H1 (cell line): Measurements from ENCODE around the gene BHMT. TPM values are rescaled to one million over a fixed set of nuclear protein-coding genes. Genes with fewer than 3 reads are reported as not detected.

Source experiments
- CTCF ChIA-PET: fragments of 300-600 bp; sonication (Branson Sonifier 250); formaldehyde crosslinking; loops from one replicate; lab custom pipeline; 2021; ENCODE audit not compliant: partially characterized antibody; lab: Charles Lee
- POLR2A ChIA-PET: fragments of 300-600 bp; sonication (Branson Sonifier 250); formaldehyde crosslinking; loops from one replicate; lab custom pipeline; 2021; ENCODE audit warnings: inconsistent platforms; ENCODE audit not compliant: partially characterized antibody; lab: Charles Lee
- DNase-seq, 2 experiments: peaks; one replicate each; pipeline versions ENCODE4 v3.0.0 to v3.0.0-alpha.2; 2010 to 2022; ENCODE audit warnings: low spot score in 2 of 2, low read depth in 1 of 2, mixed read lengths in 1 of 2
- FAIRE-seq: peaks from 2 replicates; lab custom pipeline; 2011; peaks lifted over from hg19 to GRCh38; lab: Jason Lieb, UNC
- H2AFZ ChIP-seq: 2 replicates; pipeline ENCODE4 v1.8.1; 2012; ENCODE audit warnings: low read length, inconsistent platforms
- H2AK5ac ChIP-seq: 2 replicates; pipeline ENCODE4 v1.6.1; 2013; ENCODE audit warnings: low read depth, low read length
- H2BK120ac ChIP-seq: replicated peaks from 2 replicates; pipeline ENCODE3; 2013; ENCODE audit warnings: low read depth, low read length, inconsistent platforms
- H2BK12ac ChIP-seq: 2 replicates; pipeline ENCODE4 v1.6.1; 2013; ENCODE audit warnings: low read depth, low read length
- H2BK15ac ChIP-seq: 2 replicates; pipeline ENCODE4 v1.6.1; 2013; ENCODE audit warnings: low read length
- H2BK20ac ChIP-seq: 2 replicates; pipeline ENCODE4 v1.6.1; 2013; ENCODE audit warnings: low read length
- H2BK5ac ChIP-seq: 2 replicates; pipeline ENCODE4 v1.6.1; 2013; ENCODE audit warnings: low read depth, low read length
- H3K14ac ChIP-seq: 2 replicates; pipeline ENCODE4 v1.6.1; 2013; ENCODE audit warnings: inconsistent platforms; ENCODE audit not compliant: insufficient read length
- H3K18ac ChIP-seq: 2 replicates; pipeline ENCODE4 v1.6.1; 2013; ENCODE audit warnings: low read length; ENCODE audit errors: extremely low read depth
- H3K23ac ChIP-seq: 2 replicates; pipeline ENCODE4 v1.6.1; 2013; ENCODE audit warnings: inconsistent platforms; ENCODE audit not compliant: insufficient read length
- H3K23me2 ChIP-seq: 2 replicates; pipeline ENCODE4 v1.6.1; 2013; ENCODE audit warnings: low read depth, low read length
- H3K27ac ChIP-seq: 2 replicates; pipeline ENCODE4 v1.6.1; 2011; ENCODE audit warnings: low read depth, low read length, inconsistent platforms
- H3K27me3 ChIP-seq, 4 experiments: replicated peaks in 1 of 4; 1 replicate in 1 of 4; 2 replicates in 3 of 4; pipeline versions ENCODE4 v1.6.1 to v1.8.1; 2011 to 2013; ENCODE audit warnings: low read length in 3 of 4, mild to moderate bottlenecking in 3 of 4, inconsistent platforms in 2 of 4, mixed read lengths in 2 of 4, moderate library complexity in 1 of 4; ENCODE audit not compliant: control insufficient read depth in 3 of 4, insufficient read depth in 3 of 4; ENCODE audit errors: extremely low read depth in 1 of 4
- H3K36me3 ChIP-seq, 4 experiments: 2 replicates each; pipeline versions ENCODE4 v1.6.1 to v1.8.1; 2011 to 2013; ENCODE audit warnings: mild to moderate bottlenecking in 4 of 4, low read length in 3 of 4, moderate library complexity in 2 of 4, control low read depth in 1 of 4, inconsistent platforms in 1 of 4; ENCODE audit not compliant: insufficient read depth in 4 of 4, control insufficient read depth in 2 of 4
- H3K4ac ChIP-seq: replicated peaks from 2 replicates; pipeline ENCODE3; 2013; ENCODE audit warnings: low read length, low read depth, mixed read lengths, inconsistent platforms; ENCODE audit not compliant: insufficient read length
- H3K4me1 ChIP-seq, 4 experiments: replicated peaks in 1 of 4; 1 replicate in 1 of 4; 2 replicates in 3 of 4; pipeline versions ENCODE4 v1.6.1 to v1.8.1; 2011 to 2013; ENCODE audit warnings: low read length in 3 of 4, inconsistent platforms in 2 of 4, mixed read lengths in 1 of 4; ENCODE audit not compliant: insufficient read depth in 4 of 4, control insufficient read depth in 3 of 4
- H3K4me2 ChIP-seq, 2 experiments: 2 replicates each; pipeline versions ENCODE4 v1.6.1 to v1.8.1; 2011 to 2013; ENCODE audit warnings: low read depth in 2 of 2, low read length in 2 of 2, control low read depth in 1 of 2, inconsistent platforms in 1 of 2, mild to moderate bottlenecking in 1 of 2; ENCODE audit not compliant: insufficient read depth in 1 of 2
- H3K4me3 ChIP-seq, 4 experiments: fragments of 200-600, 300-600 bp in 1 of 4; sonication (generic), shearing (Covaris generic), sonication (Bioruptor Twin) in 1 of 4; 2 replicates each; pipeline versions ENCODE4 v1.5.1 to v1.8.1; 2011 to 2016; ENCODE audit warnings: low read length in 4 of 4, low read depth in 3 of 4, control low read depth in 2 of 4, inconsistent platforms in 2 of 4, mild to moderate bottlenecking in 2 of 4, mixed read lengths in 1 of 4, moderate library complexity in 1 of 4; ENCODE audit not compliant: insufficient read depth in 2 of 4; ENCODE audit errors: extremely low read depth in 1 of 4
- H3K56ac ChIP-seq: replicated peaks from 2 replicates; pipeline ENCODE3; 2013; ENCODE audit warnings: low read depth, mild to moderate bottlenecking, mixed read lengths, low read length, inconsistent platforms; ENCODE audit not compliant: insufficient read length
- H3K79me1 ChIP-seq: 2 replicates; pipeline ENCODE4 v1.6.1; 2013; ENCODE audit warnings: low read depth, low read length, control low read depth
- H3K79me2 ChIP-seq, 2 experiments: 2 replicates each; pipeline versions ENCODE4 v1.6.1 to v1.8.1; 2012 to 2013; ENCODE audit warnings: low read length in 2 of 2, mild to moderate bottlenecking in 2 of 2, inconsistent platforms in 1 of 2; ENCODE audit not compliant: insufficient read depth in 2 of 2, control insufficient read depth in 1 of 2
- H3K9ac ChIP-seq, 4 experiments: replicated peaks in 1 of 4; 1 replicate in 1 of 4; 2 replicates in 3 of 4; pipeline versions ENCODE4 v1.6.1 to v1.8.1; 2011 to 2013; ENCODE audit warnings: low read depth in 3 of 4, low read length in 3 of 4, control low read depth in 2 of 4, mild to moderate bottlenecking in 2 of 4, moderate library complexity in 2 of 4, inconsistent platforms in 1 of 4; ENCODE audit errors: extremely low read depth in 1 of 4
- H3K9me3 ChIP-seq, 2 experiments: 2 replicates each; pipeline versions ENCODE4 v1.6.1 to v1.8.1; 2012 to 2013; ENCODE audit warnings: mild to moderate bottlenecking in 2 of 2, moderate library complexity in 2 of 2, control low read depth in 1 of 2, inconsistent platforms in 1 of 2, low read depth in 1 of 2, low read length in 1 of 2, mixed read lengths in 1 of 2; ENCODE audit not compliant: insufficient read depth in 2 of 2
- H4K20me1 ChIP-seq, 2 experiments: replicated peaks in 1 of 2; 2 replicates each; pipeline versions ENCODE3 to v1.8.1; 2011 to 2013; ENCODE audit warnings: inconsistent platforms in 2 of 2, low read length in 2 of 2, mild to moderate bottlenecking in 1 of 2; ENCODE audit not compliant: insufficient read depth in 2 of 2, control insufficient read depth in 1 of 2
- H4K5ac ChIP-seq: 2 replicates; pipeline ENCODE4 v1.6.1; 2013; ENCODE audit warnings: low read length, low read depth, mixed read lengths, inconsistent platforms; ENCODE audit not compliant: insufficient read length
- H4K8ac ChIP-seq: 2 replicates; pipeline ENCODE4 v1.8.0; 2013; ENCODE audit warnings: mild to moderate bottlenecking, moderate library complexity, low read length, inconsistent platforms; ENCODE audit not compliant: insufficient read depth; ENCODE audit errors: extremely low read depth
- H4K91ac ChIP-seq: replicated peaks from 2 replicates; pipeline ENCODE3; 2013; ENCODE audit warnings: low read length, mixed read lengths, inconsistent platforms; ENCODE audit not compliant: insufficient read length
- CEBPB ChIP-seq: IDR thresholded peaks from 2 replicates; pipeline ENCODE4 v1.6.1; 2012; ENCODE audit warnings: low read depth, low read length
- RAD21 ChIP-seq, 2 experiments: IDR thresholded peaks in 1 of 2; conservative IDR thresholded peaks in 1 of 2; 2 replicates each; pipeline ENCODE4 v1.6.1; 2011; ENCODE audit warnings: low read depth in 2 of 2, low read length in 2 of 2, improper control_type of control experiment in 1 of 2, inconsistent platforms in 1 of 2, mild to moderate bottlenecking in 1 of 2, moderate library complexity in 1 of 2
- RBBP5 ChIP-seq: IDR thresholded peaks from 2 replicates; pipeline ENCODE4 v1.7.1; 2012; ENCODE audit warnings: low read depth, mild to moderate bottlenecking, inconsistent platforms, low read length, moderate library complexity, borderline replicate concordance
- SAP30 ChIP-seq: fragments of 300-600 bp; sonication (generic); IDR thresholded peaks from 2 replicates; pipeline ENCODE4 v1.7.1; 2012; ENCODE audit warnings: low read length, moderate library complexity, mild to moderate bottlenecking, inconsistent platforms; ENCODE audit not compliant: insufficient read depth, insufficient replicate concordance
- SIX5 ChIP-seq: IDR thresholded peaks from 2 replicates; pipeline ENCODE4 v1.6.1; 2011; ENCODE audit warnings: mild to moderate bottlenecking, low read depth, low read length
- SP1 ChIP-seq: IDR thresholded peaks from 2 replicates; pipeline ENCODE4 v1.6.1; 2011; ENCODE audit warnings: low read depth, low read length
- TAF7 ChIP-seq: optimal IDR thresholded peaks from 2 replicates; pipeline ENCODE3; 2011; ENCODE audit warnings: low read depth, mild to moderate bottlenecking, inconsistent platforms, low read length, moderate library complexity, borderline replicate concordance
- TCF12 ChIP-seq: IDR thresholded peaks from 2 replicates; pipeline ENCODE4 v1.6.1; 2011; ENCODE audit warnings: low read depth, mild to moderate bottlenecking, low read length
- YY1 ChIP-seq: IDR thresholded peaks from 2 replicates; pipeline ENCODE4 v1.6.1; 2011; ENCODE audit warnings: low read depth, mild to moderate bottlenecking, low read length
- polyA plus RNA-seq, 7 experiments: library from polyadenylated mRNA; depleted of rRNA in 3 of 7; stranded (reverse) in 5 of 7; unstranded in 2 of 7; fragments of >200 nt in 5 of 7; fragments of 200-250 nt in 2 of 7; gene quantifications; 1 replicate in 5 of 7; 2 replicates in 1 of 7; 4 replicates in 1 of 7; pipeline versions ENCODE4 v1.2.1 to v1.2.3, GENCODE V29; 2011 to 2013; ENCODE audit warnings: missing spikeins in 2 of 7, mixed read lengths in 2 of 7
- total RNA-seq: library from RNA; stranded (reverse); fragmentation: NEBNext Ultra II Directional; extraction: Animal tissue kit (Norgen Biotek cat#: 25700); gene quantifications from 2 replicates; pipeline ENCODE4 v1.2.1, GENCODE V29; 2021
- TF ChIP-seq, protein P1 (sequence below): IDR thresholded peaks from 2 replicates; pipeline ENCODE4 v1.6.1; 2012; ENCODE audit warnings: inconsistent platforms
- TF ChIP-seq, protein P2 (sequence below): IDR thresholded peaks from 2 replicates; pipeline ENCODE4 v1.6.1; 2011; ENCODE audit warnings: low read length, improper control_type of control experiment

Gene BHMT
- total and polyA plus RNA-seq, 2 of the 8 experiments (the other 6 are each of a cell fraction or from before 2014, with no cell fraction given), result 0.54 to 1.6 TPM

DNA sequence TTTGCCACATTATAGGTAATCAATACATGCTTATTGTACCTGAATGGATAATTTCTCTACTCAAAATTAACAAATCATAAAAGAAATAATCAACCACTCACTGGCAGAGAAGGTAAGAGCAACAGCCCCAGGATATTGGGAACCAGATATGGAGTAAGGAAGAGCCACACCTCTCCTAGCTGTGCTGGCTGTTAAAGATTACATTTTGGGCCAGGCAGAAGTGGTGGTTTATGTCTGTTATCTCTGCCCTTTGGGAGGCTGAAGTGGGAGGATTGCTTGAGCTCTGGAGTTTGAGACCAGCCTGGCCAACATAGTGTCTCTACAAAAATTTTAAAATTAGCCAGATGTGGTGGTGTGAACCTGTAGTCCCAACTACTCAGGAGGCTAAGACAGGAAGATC is 56.4 kb downstream of the BHMT start:
- H3K4ac ChIP-seq, result no peak overlapping the region
- H2AK5ac ChIP-seq, result no peak overlapping the region
- POLR2A ChIA-PET, result no interaction called here
- CTCF ChIA-PET, result interaction anchor here (1.6 kb wide), 1 partner anchor 143 kb away, joined by 4 read pairs; no protein-coding TSS in a partner anchor
- H2BK120ac ChIP-seq, result no peak overlapping the region
- H3K4me1 ChIP-seq, result peaks cover 0 to 7% (median 0%) of the 10 kb centered on the region in 4 experiments; a peak in 1 of 7 replicates
- no peaks in the 10 kb centered on the region for H3K23me2 ChIP-seq
- H4K91ac ChIP-seq, result no peak overlapping the region
- H3K79me1 ChIP-seq, result no peaks in the 10 kb centered on the region
- no peak for TF ChIP-seq TAF7
- TF ChIP-seq RBBP5, result no peak
- no peak for TF ChIP-seq RAD21 (IDR thresholded peaks at IDR 0.05 in 1 of 2, conservative IDR thresholded peaks at IDR 0.05 in 1 of 2; ENCODE audit: low read depth in 2 of 2, low read length in 2 of 2)
- no peak for TF ChIP-seq SP1
- TF ChIP-seq YY1, result no peak
- TF ChIP-seq SIX5, result no peak
- TF ChIP-seq, protein P1, sequence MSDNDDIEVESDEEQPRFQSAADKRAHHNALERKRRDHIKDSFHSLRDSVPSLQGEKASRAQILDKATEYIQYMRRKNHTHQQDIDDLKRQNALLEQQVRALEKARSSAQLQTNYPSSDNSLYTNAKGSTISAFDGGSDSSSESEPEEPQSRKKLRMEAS, result no peak
- TF ChIP-seq SAP30, result no peak
- no peak for TF ChIP-seq TCF12
- no peak for TF ChIP-seq CEBPB
- TF ChIP-seq, protein P2, sequence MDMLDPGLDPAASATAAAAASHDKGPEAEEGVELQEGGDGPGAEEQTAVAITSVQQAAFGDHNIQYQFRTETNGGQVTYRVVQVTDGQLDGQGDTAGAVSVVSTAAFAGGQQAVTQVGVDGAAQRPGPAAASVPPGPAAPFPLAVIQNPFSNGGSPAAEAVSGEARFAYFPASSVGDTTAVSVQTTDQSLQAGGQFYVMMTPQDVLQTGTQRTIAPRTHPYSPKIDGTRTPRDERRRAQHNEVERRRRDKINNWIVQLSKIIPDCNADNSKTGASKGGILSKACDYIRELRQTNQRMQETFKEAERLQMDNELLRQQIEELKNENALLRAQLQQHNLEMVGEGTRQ, result no peak
- H2BK20ac ChIP-seq, result no peak overlapping the region
- no peak overlapping the region for H3K14ac ChIP-seq
- H3K36me3 ChIP-seq, result no peaks in the 10 kb centered on the region
- no peak overlapping the region for H3K18ac ChIP-seq
- no peak overlapping the region for H3K4me2 ChIP-seq
- no peak overlapping the region for H2BK15ac ChIP-seq
- no peak overlapping the region for H3K23ac ChIP-seq
- no peak for FAIRE-seq
- no peak overlapping the region for H3K27ac ChIP-seq
- H4K20me1 ChIP-seq, result no peaks in the 10 kb centered on the region
- no peak overlapping the region for H2BK12ac ChIP-seq
- no peak overlapping the region for H4K5ac ChIP-seq
- H3K79me2 ChIP-seq, result no peaks in the 10 kb centered on the region
- no peaks in the 10 kb centered on the region for H3K27me3 ChIP-seq
- H2AFZ ChIP-seq, result no peak overlapping the region
- H3K9me3 ChIP-seq, result no peaks in the 10 kb centered on the region
- DNase-seq, result no peak
- no peak overlapping the region for H2BK5ac ChIP-seq
- H3K56ac ChIP-seq, result no peak overlapping the region
- H3K4me3 ChIP-seq, result no peak overlapping the region
- H4K8ac ChIP-seq, result no peak overlapping the region
- H3K9ac ChIP-seq, result no peak overlapping the region
